ENCODE measurements around the gene ATF7. TPM values are rescaled to one million over a fixed set of nuclear protein-coding genes. Genes with fewer than 3 reads are reported as not detected.
"Not testable (repeated sequence)": the region's sequence is repeated elsewhere in the genome, so short reads cannot be mapped to it uniquely, and the experiment has no call there.

Gene ATF7
- total and polyA plus RNA-seq, 2 donors (not counting 3 experiments of a cell fraction or from before 2014, with no cell fraction given) = 36.0 to 68.5 TPM

- H4K20me1 ChIP-seq (replicated peaks; ENCODE audit: control insufficient read depth, extremely low read depth, insufficient read depth, low read length) = no peaks in the 10 kb centered on the region
- peaks cover 12% of the 10 kb centered on the region in 2 experiments for H3K36me3 ChIP-seq (ENCODE audit: control insufficient read depth in 2 of 2, extremely low read depth in 1 of 2, insufficient read depth in 2 of 2, low read length in 2 of 2)
- H3K9me3 ChIP-seq (replicated peaks; ENCODE audit: control insufficient read depth, insufficient read depth, low read length) = no peaks in the 10 kb centered on the region
- intact Hi-C loops (cut with micrococcal nuclease) = no loop called here
- BruUV-seq (replicated peaks) = no TSS peak
- H3K4me3 ChIP-seq (replicated peaks in 1 of 3; ENCODE audit: insufficient read depth in 1 of 3, low read depth in 1 of 3, low read length in 3 of 3) = no peak overlapping the region
- H3K9me1 ChIP-seq (replicated peaks; ENCODE audit: control insufficient read depth, extremely low read depth, insufficient read depth, low read length) = no peaks in the 10 kb centered on the region
- ChIA-PET POLR2A (no interaction called here), CTCF (interaction anchor here (1.6 to 2.2 kb wide), 2 partner anchors 10 to 125 kb away, joined by 4 to 12 read pairs; partner anchors contain the start of gene ATP5MC2)
- no peak overlapping the region for H3K27ac ChIP-seq (ENCODE audit: insufficient read depth, low read depth, low read length)
- TF ChIP-seq MAX (IDR thresholded peaks at IDR 0.05; ENCODE audit: insufficient read depth, insufficient read length) (no peak), EZH2 (IDR thresholded peaks at IDR 0.05; ENCODE audit: borderline replicate concordance, low read depth, low read length, severe bottlenecking) (no peak), JUN (IDR thresholded peaks at IDR 0.05; ENCODE audit: borderline replicate concordance, insufficient read depth, insufficient read length, low read depth) (no peak), POLR2A (IDR thresholded peaks at IDR 0.05; ENCODE audit: low read depth, low read length) (no peak), GATA2 (IDR thresholded peaks at IDR 0.05; ENCODE audit: insufficient read depth, insufficient read length, low read depth, low read length) (no peak), POLR2AphosphoS5 (IDR thresholded peaks at IDR 0.05; ENCODE audit: insufficient read depth, low read depth, low read length) (no peak), FOS (IDR thresholded peaks at IDR 0.05; ENCODE audit: borderline replicate concordance, insufficient read depth, low read length) (no peak), MYC (IDR thresholded peaks at IDR 0.05; ENCODE audit: low read depth, low read length) (no peak), CTCF (IDR thresholded peaks at IDR 0.05; ENCODE audit: extremely low read depth in 1 of 2, insufficient read depth in 1 of 2, low read depth in 1 of 2, low read length in 2 of 2) (no peak)
- DNase-seq (ENCODE audit: low read depth, low spot score) (no peak), FAIRE-seq (no peak)
- no peak overlapping the region for H3K9ac ChIP-seq (replicated peaks; ENCODE audit: extremely low read depth, insufficient read depth, low read length)
- dilution Hi-C loops (cut with MboI; ENCODE audit: extremely low pct_ligation_motif_present, low sequenced_read_pairs) = no loop called here
- no peak overlapping the region for H3K4me2 ChIP-seq (ENCODE audit: insufficient read depth, low read length)
- no peaks in the 10 kb centered on the region for H3K27me3 ChIP-seq (ENCODE audit: control insufficient read depth in 2 of 2, insufficient read depth in 2 of 2, low read length in 2 of 2)
- H2AFZ ChIP-seq (ENCODE audit: low read depth, low read length) = no peak overlapping the region
- no peaks in the 10 kb centered on the region for H3K79me2 ChIP-seq (ENCODE audit: control insufficient read depth, insufficient read depth, low read length)
- H3K4me1 ChIP-seq (ENCODE audit: control insufficient read depth, extremely low read depth, insufficient read depth, low read length) = no peaks in the 10 kb centered on the region
Observed at GRCh38 chr12:53550595-53550994, 75.6 kb downstream of the ATF7 start.

- H3K9me1 ChIP-seq (replicated peaks; ENCODE audit: control insufficient read depth, extremely low read depth, insufficient read depth, low read length); H3K4me3 ChIP-seq (replicated peaks in 1 of 3; ENCODE audit: insufficient read depth in 1 of 3, low read depth in 1 of 3, low read length in 3 of 3); dilution Hi-C loops (cut with MboI; ENCODE audit: extremely low pct_ligation_motif_present, low sequenced_read_pairs); H3K79me2 ChIP-seq (ENCODE audit: control insufficient read depth, insufficient read depth, low read length); H2AFZ ChIP-seq (ENCODE audit: low read depth, low read length); H3K4me2 ChIP-seq (ENCODE audit: insufficient read depth, low read length); POLR2A ChIA-PET; intact Hi-C loops (cut with micrococcal nuclease); H3K9me3 ChIP-seq (replicated peaks; ENCODE audit: control insufficient read depth, insufficient read depth, low read length); FAIRE-seq; H3K9ac ChIP-seq (replicated peaks; ENCODE audit: extremely low read depth, insufficient read depth, low read length); H3K4me1 ChIP-seq (ENCODE audit: control insufficient read depth, extremely low read depth, insufficient read depth, low read length); BruUV-seq (replicated peaks); DNase-seq (ENCODE audit: low read depth, low spot score); H3K27ac ChIP-seq (ENCODE audit: insufficient read depth, low read depth, low read length); H3K27me3 ChIP-seq (ENCODE audit: control insufficient read depth in 2 of 2, insufficient read depth in 2 of 2, low read length in 2 of 2); H4K20me1 ChIP-seq (replicated peaks; ENCODE audit: control insufficient read depth, extremely low read depth, insufficient read depth, low read length): not testable (repeated sequence)
- peaks cover 12% of the 10 kb centered on the region in 2 experiments for H3K36me3 ChIP-seq (ENCODE audit: control insufficient read depth in 2 of 2, extremely low read depth in 1 of 2, insufficient read depth in 2 of 2, low read length in 2 of 2)
- CTCF ChIA-PET = interaction anchor here (1.6 to 2.2 kb wide), 2 partner anchors 11 to 126 kb away, joined by 4 to 12 read pairs; partner anchors contain the start of gene ATP5MC2
Observed at GRCh38 chr12:53550131-53550530, 76.1 kb downstream of the ATF7 start.

- H3K9ac ChIP-seq (replicated peaks; ENCODE audit: extremely low read depth, insufficient read depth, low read length); intact Hi-C loops (cut with micrococcal nuclease); H4K20me1 ChIP-seq (replicated peaks; ENCODE audit: control insufficient read depth, extremely low read depth, insufficient read depth, low read length); H2AFZ ChIP-seq (ENCODE audit: low read depth, low read length); H3K4me2 ChIP-seq (ENCODE audit: insufficient read depth, low read length); dilution Hi-C loops (cut with MboI; ENCODE audit: extremely low pct_ligation_motif_present, low sequenced_read_pairs); DNase-seq (ENCODE audit: low read depth, low spot score); H3K4me3 ChIP-seq (replicated peaks in 1 of 3; ENCODE audit: insufficient read depth in 1 of 3, low read depth in 1 of 3, low read length in 3 of 3); H3K27me3 ChIP-seq (ENCODE audit: control insufficient read depth in 2 of 2, insufficient read depth in 2 of 2, low read length in 2 of 2); H3K79me2 ChIP-seq (ENCODE audit: control insufficient read depth, insufficient read depth, low read length); H3K4me1 ChIP-seq (ENCODE audit: control insufficient read depth, extremely low read depth, insufficient read depth, low read length); H3K9me3 ChIP-seq (replicated peaks; ENCODE audit: control insufficient read depth, insufficient read depth, low read length); BruUV-seq (replicated peaks); H3K27ac ChIP-seq (ENCODE audit: insufficient read depth, low read depth, low read length); H3K9me1 ChIP-seq (replicated peaks; ENCODE audit: control insufficient read depth, extremely low read depth, insufficient read depth, low read length); FAIRE-seq: not testable (repeated sequence)
- H3K36me3 ChIP-seq (ENCODE audit: control insufficient read depth in 2 of 2, extremely low read depth in 1 of 2, insufficient read depth in 2 of 2, low read length in 2 of 2) = peaks cover 12% of the 10 kb centered on the region in 2 experiments
- ChIA-PET CTCF (interaction anchor here (0.7 to 1.0 kb wide), 3 partner anchors 24 to 129 kb away, joined by 3 to 4 read pairs (median 4); partner anchors contain the start of gene ATP5MC2), POLR2A (interaction anchor here (1.1 kb wide), 1 partner anchor 69 kb away, joined by 6 read pairs; no protein-coding TSS in a partner anchor)
Observed at GRCh38 chr12:53548354-53548753, 77.8 kb downstream of the ATF7 start.
